WERI-Rb-1 (cell line): ENCODE measurements around the gene PLEKHO1.

Experiments
- DNase-seq: peaks from one replicate; pipeline ENCODE4 v3.0.0-alpha.2; 2020
- H3K27ac ChIP-seq: fragments of 250-450 bp; sonication (Bioruptor Pico); 2 replicates; pipeline ENCODE4 v1.5.1; 2020; ENCODE audit warnings: mild to moderate bottlenecking, moderate library complexity
- H3K27me3 ChIP-seq: fragments of 250-450 bp; sonication (Bioruptor Pico); 2 replicates; pipeline ENCODE4 v1.5.1; 2021; ENCODE audit warnings: mild to moderate bottlenecking, low read depth, moderate library complexity; ENCODE audit not compliant: insufficient read depth, severe bottlenecking
- H3K36me3 ChIP-seq: fragments of 250-450 bp; sonication (Bioruptor Pico); 2 replicates; pipeline ENCODE4 v1.5.1; 2020; ENCODE audit warnings: mild to moderate bottlenecking, moderate library complexity
- H3K4me3 ChIP-seq: 2 replicates; pipeline ENCODE4 v1.5.1; 2011; ENCODE audit warnings: low read depth, mild to moderate bottlenecking, control low read depth, low read length
- H3K9me3 ChIP-seq: fragments of 250-450 bp; sonication (Bioruptor Pico); 2 replicates; pipeline ENCODE4 v1.5.1; 2021; ENCODE audit warnings: mild to moderate bottlenecking, moderate library complexity; ENCODE audit not compliant: severe bottlenecking
- TF ChIP-seq, protein P1 (sequence below): IDR thresholded peaks from 2 replicates; pipeline ENCODE4 v1.5.1; 2011; ENCODE audit warnings: low read depth, mild to moderate bottlenecking, control low read depth, inconsistent platforms, low read length

PLEKHO1 gene

DNA sequence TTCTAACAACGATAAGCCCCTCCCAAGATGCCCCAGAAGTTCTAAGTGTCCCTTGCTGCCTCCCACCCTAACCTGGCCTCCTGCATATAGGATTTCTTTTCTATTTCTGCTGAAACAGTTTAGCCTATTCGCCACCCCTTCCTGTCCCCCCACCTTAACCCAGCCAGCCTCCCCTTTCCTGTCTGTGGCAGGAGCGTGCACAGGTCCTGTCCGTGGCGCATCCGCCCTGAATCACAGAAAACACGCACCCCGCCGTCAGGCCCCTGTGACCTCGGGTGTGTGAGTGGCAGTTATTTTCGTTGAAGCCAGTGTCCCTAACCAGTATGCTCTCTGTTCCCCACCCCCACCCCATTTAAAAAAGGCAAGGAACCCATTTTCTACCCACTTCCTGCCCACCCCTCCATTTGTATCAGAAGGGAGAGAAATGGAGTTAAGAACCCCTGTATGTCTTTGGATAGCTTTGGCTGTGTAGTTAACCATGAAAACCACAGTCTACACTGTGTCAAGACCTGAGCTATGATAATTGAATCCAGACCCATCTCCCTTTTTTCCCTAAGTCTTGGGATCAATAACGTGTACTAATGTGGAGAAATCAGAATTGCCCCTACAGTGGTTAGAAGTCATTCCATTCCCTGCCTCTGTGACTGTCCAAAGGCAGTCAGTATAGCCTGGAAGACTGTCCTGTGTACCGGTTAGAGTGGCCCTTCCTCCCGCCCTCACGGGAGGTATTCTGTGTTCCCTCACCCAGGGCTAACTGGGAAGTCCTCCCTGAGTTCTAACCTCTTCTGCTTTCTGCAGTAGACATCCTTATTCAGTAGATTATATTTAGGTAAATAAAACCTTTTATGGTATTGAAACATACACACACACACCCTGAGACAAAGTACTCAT lies 1.8 kb downstream of the PLEKHO1 start:
- H3K27ac ChIP-seq, result no peak overlapping the region
- DNase-seq, result peak; percentile 9

GRCh38 chr1:150152182-150152536 lies 2.4 kb downstream of the PLEKHO1 start:
- Histone ChIP-seq H3K27me3 (no peaks in the 10 kb centered on the region), H3K9me3 (no peaks in the 10 kb centered on the region), H3K27ac (no peak overlapping the region), H3K4me3 (no peak overlapping the region), H3K36me3 (peaks cover 66% of the 10 kb centered on the region)
- TF ChIP-seq, protein P1, sequence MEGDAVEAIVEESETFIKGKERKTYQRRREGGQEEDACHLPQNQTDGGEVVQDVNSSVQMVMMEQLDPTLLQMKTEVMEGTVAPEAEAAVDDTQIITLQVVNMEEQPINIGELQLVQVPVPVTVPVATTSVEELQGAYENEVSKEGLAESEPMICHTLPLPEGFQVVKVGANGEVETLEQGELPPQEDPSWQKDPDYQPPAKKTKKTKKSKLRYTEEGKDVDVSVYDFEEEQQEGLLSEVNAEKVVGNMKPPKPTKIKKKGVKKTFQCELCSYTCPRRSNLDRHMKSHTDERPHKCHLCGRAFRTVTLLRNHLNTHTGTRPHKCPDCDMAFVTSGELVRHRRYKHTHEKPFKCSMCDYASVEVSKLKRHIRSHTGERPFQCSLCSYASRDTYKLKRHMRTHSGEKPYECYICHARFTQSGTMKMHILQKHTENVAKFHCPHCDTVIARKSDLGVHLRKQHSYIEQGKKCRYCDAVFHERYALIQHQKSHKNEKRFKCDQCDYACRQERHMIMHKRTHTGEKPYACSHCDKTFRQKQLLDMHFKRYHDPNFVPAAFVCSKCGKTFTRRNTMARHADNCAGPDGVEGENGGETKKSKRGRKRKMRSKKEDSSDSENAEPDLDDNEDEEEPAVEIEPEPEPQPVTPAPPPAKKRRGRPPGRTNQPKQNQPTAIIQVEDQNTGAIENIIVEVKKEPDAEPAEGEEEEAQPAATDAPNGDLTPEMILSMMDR, result no peak
- DNase-seq, result peak; percentile 5

More for the DNA sequence above, 1.8 kb downstream of the PLEKHO1 start:
- Histone ChIP-seq H3K9me3 (no peaks in the 10 kb centered on the region), H3K36me3 (peaks cover 60% of the 10 kb centered on the region), H3K4me3 (peak overlapping the region; percentile 64), H3K27me3 (no peaks in the 10 kb centered on the region)
- TF ChIP-seq, protein P1, result no peak

DNA sequence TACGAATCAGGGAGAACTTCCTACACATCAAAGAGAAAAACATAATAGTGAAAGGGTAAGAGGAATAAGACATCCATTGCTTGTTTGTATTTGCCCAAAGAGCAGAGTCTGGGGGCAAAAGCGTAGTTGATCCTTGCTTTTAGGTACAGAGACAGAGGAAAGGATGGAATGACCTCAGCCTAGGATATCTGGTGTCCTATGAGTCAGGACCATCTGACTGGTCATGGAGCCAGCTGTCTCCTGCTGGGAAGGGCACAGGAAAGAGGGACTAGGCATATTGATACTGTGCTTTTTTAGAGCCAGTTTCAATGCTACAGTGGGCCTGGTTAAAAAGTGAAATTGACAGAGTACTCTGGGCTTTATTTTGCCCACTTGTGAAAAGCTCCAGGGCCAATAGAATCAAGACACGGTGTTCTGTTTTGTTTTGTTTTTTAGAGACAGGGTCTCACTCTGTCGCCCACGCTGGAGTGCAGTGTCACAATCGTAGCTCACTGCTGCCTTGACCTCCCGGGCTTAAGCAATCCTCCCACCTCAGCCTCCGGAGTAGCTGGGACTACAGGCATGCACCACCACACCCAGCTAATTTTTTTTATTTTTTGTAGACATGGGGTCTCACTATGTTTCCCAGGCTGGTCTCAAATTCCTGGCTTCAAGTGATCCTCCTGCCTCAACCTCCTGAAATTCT lies 3.2 kb downstream of the PLEKHO1 start:
- Histone ChIP-seq H3K27me3 (no peaks in the 10 kb centered on the region), H3K27ac (no peak overlapping the region), H3K36me3 (peaks cover 74% of the 10 kb centered on the region), H3K4me3 (no peak overlapping the region), H3K9me3 (no peaks in the 10 kb centered on the region)
- no peak for DNase-seq
- TF ChIP-seq, protein P1, result no peak

DNA sequence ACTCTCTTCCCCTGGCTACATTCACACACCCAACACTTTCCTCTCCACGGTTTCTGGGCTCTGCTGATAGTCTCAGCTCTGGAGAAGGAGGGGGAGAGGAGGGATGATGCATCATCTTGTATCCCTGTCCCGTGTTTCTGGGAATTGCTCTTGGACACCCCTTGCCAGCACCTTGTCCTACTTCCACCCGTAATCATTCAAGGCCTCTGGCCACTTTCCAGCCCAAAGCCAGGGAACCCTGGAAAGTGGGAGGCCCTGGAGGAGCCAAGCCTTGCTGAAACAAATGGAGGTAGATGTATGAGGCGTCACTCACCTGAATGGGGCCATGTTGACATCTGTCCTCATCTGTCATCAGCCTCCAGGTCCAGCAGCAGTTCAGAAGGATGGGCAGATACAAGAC lies 4.4 kb downstream of the PLEKHO1 start:
- H3K27me3 ChIP-seq, result no peaks in the 10 kb centered on the region
- TF ChIP-seq, protein P1, result no peak
- H3K27ac ChIP-seq, result no peak overlapping the region
- peaks cover 86% of the 10 kb centered on the region for H3K36me3 ChIP-seq
- no peak overlapping the region for H3K4me3 ChIP-seq
- DNase-seq, result no peak
- no peaks in the 10 kb centered on the region for H3K9me3 ChIP-seq

DNA sequence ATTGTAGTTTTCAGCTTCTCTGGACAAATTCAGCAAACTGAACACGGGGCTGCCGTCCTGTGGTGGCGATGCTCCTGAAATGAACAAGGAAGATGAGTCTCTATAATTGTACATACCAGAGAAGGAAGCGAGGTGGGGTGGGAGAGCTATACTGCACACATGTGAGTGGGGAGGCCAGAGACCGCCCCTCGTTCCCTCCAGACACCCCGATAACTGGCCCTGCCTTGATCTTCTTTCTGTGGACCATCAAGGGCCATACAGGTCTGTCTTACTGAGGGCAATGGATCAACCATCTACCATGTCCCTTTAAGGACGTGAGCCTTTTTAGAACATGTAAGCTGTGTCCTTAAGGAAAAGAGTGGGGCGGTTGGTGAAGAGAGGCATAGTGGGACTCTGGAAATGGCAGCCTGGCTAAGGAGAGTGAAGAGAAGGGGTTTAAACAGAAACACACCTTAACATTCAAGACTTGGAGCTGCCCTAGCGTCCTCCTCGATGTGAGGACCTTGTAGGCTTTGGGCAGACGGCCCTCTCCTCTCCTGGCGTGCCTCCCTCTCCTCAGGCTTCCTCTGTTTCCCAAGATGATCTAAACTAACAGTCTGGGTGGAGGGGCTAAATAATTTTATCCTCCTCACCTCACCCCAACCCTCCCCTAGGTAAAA lies 5.8 kb downstream of the PLEKHO1 start:
- H3K9me3 ChIP-seq, result no peaks in the 10 kb centered on the region
- DNase-seq, result no peak
- no peak overlapping the region for H3K4me3 ChIP-seq
- H3K36me3 ChIP-seq, result peaks cover 95% of the 10 kb centered on the region
- H3K27me3 ChIP-seq, result no peaks in the 10 kb centered on the region
- TF ChIP-seq, protein P1, result no peak
- no peak overlapping the region for H3K27ac ChIP-seq
